Activated T-helper 1 cell treated with Interleukin-2 at 50 U/mL for 16 hours (primary cell): ENCODE data around the gene EPB41L2.

Experiments
- DNase-seq: peaks from one replicate; pipeline ENCODE4 v3.0.0-alpha.2; 2020; ENCODE audit warnings: low read depth

The EPB41L2 gene

GRCh38 chr6:130975325-130975724, 87.7 kb downstream of the EPB41L2 start:
- DNase-seq = no peak

- DNase-seq = no peak
Measured at GRCh38 chr6:130973521-130974277, 89.3 kb downstream of the EPB41L2 start.

GRCh38 chr6:130971504-130971903, 91.5 kb downstream of the EPB41L2 start:
- no peak for DNase-seq

- no peak for DNase-seq
Measured at GRCh38 chr6:130970839-130971410, 92.1 kb downstream of the EPB41L2 start.

- DNase-seq = no peak
Measured at GRCh38 chr6:130969791-130970491, 93.1 kb downstream of the EPB41L2 start.

GRCh38 chr6:130969166-130969565, 93.9 kb downstream of the EPB41L2 start:
- DNase-seq = no peak

GRCh38 chr6:130968476-130968875, 94.6 kb downstream of the EPB41L2 start:
- DNase-seq = no peak

- DNase-seq = no peak
Measured at GRCh38 chr6:130967502-130968445, 95.3 kb downstream of the EPB41L2 start.

GRCh38 chr6:130966344-130966980, 96.6 kb downstream of the EPB41L2 start:
- DNase-seq = no peak

GRCh38 chr6:130965656-130966055, 97.4 kb downstream of the EPB41L2 start:
- DNase-seq = no peak

GRCh38 chr6:130964808-130965604, 98.0 kb downstream of the EPB41L2 start:
- no peak for DNase-seq

- DNase-seq = no peak
Measured at GRCh38 chr6:130964289-130964688, 98.8 kb downstream of the EPB41L2 start.

- DNase-seq = no peak
Measured at GRCh38 chr6:130962966-130963365, 100.1 kb downstream of the EPB41L2 start.

GRCh38 chr6:130961148-130961547, 101.9 kb downstream of the EPB41L2 start:
- no peak for DNase-seq

GRCh38 chr6:130959951-130960350, 103.1 kb downstream of the EPB41L2 start:
- no peak for DNase-seq

GRCh38 chr6:130958468-130958867, 104.6 kb downstream of the EPB41L2 start:
- no peak for DNase-seq

GRCh38 chr6:130955755-130956154, 107.3 kb downstream of the EPB41L2 start:
- DNase-seq = no peak

GRCh38 chr6:130949553-130949952, 113.5 kb downstream of the EPB41L2 start:
- no peak for DNase-seq

GRCh38 chr6:130947464-130947863, 115.6 kb downstream of the EPB41L2 start:
- no peak for DNase-seq

- no peak for DNase-seq
Measured at GRCh38 chr6:130946076-130946475, 117.0 kb downstream of the EPB41L2 start.
